Keratinocyte (primary cell): ENCODE results near the gene S100A11.

Experiments used
- EZH2 ChIP-seq: IDR thresholded peaks from one replicate; pipeline ENCODE4 v1.6.1; 2012; ENCODE audit warnings: inconsistent platforms, mild to moderate bottlenecking, low read length, moderate library complexity
- TF ChIP-seq, protein P1 (sequence below), 3 experiments: IDR thresholded peaks in 1 of 3; conservative IDR thresholded peaks in 1 of 3; optimal IDR thresholded peaks in 1 of 3; 2 replicates in 2 of 3; 3 replicates in 1 of 3; pipeline versions ENCODE3 to v1.5.1; 2011; ENCODE audit warnings: low read length in 3 of 3, mild to moderate bottlenecking in 3 of 3, moderate library complexity in 2 of 3, control low read depth in 1 of 3, inconsistent platforms in 1 of 3; ENCODE audit not compliant: insufficient read depth in 2 of 3; ENCODE audit errors: extremely low read depth in 1 of 3

DNA sequence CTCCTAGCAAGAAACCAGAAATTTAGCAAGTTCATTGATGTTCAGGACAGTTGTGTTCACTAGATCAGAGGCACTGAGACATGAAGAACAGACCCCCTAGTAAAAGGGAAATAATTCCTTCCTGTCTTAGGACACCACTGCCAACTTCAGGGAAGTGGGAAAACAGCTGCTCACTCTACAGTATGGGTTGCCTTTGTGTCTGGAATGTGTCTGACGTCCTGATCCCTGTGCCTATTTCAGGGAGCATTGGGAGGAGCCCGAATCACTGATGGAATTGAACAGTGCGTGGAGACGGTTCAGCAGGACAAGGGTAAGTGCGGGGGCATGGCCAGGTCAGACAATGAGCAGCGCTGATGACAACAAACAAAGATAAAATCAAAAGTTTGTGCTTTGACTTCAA is 21.0 kb downstream of the S100A11 start:
- TF ChIP-seq, protein P1, sequence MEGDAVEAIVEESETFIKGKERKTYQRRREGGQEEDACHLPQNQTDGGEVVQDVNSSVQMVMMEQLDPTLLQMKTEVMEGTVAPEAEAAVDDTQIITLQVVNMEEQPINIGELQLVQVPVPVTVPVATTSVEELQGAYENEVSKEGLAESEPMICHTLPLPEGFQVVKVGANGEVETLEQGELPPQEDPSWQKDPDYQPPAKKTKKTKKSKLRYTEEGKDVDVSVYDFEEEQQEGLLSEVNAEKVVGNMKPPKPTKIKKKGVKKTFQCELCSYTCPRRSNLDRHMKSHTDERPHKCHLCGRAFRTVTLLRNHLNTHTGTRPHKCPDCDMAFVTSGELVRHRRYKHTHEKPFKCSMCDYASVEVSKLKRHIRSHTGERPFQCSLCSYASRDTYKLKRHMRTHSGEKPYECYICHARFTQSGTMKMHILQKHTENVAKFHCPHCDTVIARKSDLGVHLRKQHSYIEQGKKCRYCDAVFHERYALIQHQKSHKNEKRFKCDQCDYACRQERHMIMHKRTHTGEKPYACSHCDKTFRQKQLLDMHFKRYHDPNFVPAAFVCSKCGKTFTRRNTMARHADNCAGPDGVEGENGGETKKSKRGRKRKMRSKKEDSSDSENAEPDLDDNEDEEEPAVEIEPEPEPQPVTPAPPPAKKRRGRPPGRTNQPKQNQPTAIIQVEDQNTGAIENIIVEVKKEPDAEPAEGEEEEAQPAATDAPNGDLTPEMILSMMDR (optimal IDR thresholded peaks at IDR 0.05 in 1 of 3, IDR thresholded peaks at IDR 0.05 in 1 of 3, conservative IDR thresholded peaks at IDR 0.05 in 1 of 3; ENCODE audit: extremely low read depth in 1 of 3, insufficient read depth in 2 of 3, low read length in 3 of 3) = no peak
- no peak for TF ChIP-seq EZH2
